CD4-positive, alpha-beta T cell treated with Interleukin-10 for 1 hour (primary cell): Measurements from ENCODE around the gene ARPC5.

Experiments used
- DNase-seq: peaks from one replicate; pipeline ENCODE4 v3.0.0-alpha.2; 2020

ARPC5 gene

DNA sequence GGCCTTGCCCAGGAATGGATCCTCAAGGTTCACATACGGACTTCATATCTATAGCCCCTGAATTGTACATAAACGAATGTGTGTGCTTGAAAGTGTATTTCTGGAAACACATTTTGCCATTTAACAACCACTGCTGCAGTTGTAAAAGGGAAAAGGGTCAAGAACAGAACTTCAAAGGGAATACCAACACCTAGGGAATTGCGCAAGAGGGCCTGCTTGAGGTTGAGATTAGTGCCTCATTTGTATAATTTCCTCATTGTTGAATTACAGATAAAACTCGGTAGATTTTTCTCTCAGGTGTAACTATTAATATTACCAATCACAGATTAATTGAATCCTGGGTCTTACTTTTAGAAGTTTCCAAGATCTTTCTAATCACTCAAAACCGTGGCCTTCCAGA, 51.4 kb downstream of the ARPC5 start:
- no peak for DNase-seq

DNA sequence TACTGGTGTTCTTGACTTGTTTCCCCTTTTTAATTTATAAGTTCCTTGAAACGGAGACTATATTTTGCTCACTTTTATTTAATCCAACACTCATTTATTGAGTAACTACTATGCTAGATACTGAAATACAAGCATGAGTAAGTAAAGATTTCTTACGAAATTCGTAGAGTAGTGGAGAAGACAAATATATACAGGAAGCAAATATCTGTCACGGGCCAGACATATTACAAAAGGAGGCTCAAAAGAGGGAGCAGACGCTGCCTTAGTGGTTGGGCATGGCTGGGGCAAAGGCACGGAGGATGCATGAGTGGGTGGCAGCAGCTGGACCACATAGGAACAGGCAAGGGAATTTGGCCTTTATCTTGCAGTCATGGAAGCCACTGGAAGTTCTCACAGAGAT, 52.1 kb downstream of the ARPC5 start:
- no peak for DNase-seq

DNA sequence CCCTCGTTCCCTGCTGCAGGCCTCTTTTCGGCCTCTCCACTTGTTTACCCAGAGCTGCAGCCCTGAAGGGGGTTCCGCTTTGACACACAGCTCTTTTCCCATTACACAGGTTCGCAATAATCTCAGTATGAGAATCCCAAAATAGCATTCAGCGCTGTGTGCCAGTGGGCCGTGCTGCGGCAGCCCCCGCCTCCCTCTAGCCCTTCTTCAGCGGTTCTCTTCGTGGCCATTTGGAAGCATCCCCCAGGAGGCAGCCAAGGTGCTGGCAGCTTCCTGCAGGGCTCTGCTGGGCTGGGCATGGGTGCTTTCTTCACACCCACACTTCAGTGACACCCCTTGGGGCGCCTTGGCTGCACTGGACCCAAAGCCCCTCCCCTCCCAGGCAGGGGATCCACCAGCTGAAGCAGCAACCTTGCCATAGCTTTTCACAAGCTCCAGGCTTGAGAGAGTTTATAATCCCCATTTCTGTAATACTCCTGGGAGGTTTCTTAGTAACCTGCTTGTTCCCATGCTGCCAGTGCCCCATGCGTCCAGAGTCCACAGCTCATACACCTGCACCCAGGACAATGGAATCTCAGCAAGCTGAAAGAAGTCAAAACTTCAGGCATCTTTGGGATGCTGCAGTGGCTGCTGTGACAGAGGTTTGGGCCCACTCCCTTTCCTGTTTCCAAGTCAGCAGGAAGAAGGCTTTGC, 53.4 kb downstream of the ARPC5 start:
- no peak for DNase-seq

DNA sequence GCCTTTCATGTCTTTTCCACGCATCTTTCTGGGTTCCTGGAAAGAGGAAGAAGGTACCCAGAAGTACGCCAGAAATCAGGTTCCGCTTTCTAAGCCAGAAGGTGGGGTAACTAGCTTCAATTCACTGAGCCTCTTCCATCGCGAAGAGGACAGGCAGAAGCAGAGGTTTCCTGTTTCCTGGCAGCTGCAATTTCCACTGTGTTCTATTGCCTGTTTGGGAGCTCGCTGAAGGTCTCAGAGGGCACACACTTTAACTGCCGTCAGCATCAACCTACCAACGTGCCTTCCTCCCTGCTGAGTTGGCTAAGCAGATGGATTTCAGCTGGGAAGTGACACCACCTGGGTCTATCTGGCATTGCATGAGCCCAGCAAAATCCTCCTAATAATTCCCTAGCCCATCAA, 55.3 kb downstream of the ARPC5 start:
- peak; percentile 19 for DNase-seq

DNA sequence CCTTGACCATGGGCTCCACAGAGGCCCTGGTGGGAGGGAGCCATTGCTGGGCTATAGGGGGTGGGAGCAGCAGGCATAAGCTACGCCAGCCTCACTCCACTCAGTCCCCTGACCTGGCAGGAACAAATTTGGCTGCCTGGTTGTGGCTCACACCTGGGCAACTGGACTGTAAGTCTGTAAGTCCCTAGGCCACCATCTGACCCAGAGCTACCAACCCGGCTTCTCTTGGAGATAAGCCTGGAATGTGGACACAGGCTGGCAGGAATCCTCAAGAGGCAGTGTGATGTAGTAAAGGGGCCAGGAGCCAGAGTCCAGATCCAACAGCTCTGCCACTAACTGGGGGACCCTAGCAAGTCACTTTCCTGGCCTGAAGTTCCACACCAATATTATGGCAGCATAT, 56.7 kb downstream of the ARPC5 start:
- no peak for DNase-seq

DNA sequence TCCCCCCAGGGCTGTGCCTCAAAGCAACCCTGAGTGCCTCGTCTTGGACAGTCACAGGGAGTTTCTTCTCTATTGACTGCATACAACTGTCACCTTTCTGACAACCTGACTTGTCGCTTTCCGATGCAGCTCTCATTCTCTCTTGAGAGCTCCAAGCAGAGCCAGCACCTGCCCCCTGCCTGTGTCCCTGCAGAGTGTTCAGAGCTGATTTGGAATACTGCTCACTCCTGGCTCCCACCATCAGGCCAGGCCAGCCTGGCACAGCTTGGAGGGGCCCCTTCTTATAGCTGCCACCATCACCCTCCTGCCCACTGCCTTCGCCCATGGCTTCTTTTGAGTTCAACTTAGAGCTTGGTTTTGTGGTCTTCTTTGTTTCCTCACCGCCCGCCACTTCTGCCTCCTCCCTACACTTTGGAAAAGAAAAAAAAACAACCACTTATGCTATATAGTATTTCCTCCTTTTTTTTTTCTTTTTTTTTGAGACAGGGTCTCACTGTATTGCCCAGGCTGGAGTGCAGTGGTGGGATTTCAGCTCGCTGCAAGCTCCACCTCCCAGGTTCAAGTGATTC, 57.6 kb downstream of the ARPC5 start:
- DNase-seq: no peak

DNA sequence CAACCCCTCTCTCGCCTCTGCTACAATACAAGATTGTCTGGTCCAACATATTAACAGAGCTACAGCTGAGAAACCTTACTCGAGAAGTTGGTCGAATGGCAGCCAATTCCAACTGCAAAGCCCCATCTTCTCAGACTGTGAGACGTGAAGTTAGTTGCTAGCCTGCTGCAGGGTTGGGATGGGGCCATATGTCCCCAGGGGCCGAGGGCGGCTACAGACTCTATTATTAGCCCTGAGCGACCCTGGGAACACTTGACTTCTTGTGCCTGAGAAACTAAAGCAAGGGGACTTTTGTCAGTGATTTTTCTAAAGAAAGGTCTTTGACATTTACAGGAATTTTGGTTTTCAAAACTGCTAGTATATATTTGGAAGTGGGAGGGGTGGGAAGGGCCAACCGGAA, 59.0 kb downstream of the ARPC5 start:
- no peak for DNase-seq

DNA sequence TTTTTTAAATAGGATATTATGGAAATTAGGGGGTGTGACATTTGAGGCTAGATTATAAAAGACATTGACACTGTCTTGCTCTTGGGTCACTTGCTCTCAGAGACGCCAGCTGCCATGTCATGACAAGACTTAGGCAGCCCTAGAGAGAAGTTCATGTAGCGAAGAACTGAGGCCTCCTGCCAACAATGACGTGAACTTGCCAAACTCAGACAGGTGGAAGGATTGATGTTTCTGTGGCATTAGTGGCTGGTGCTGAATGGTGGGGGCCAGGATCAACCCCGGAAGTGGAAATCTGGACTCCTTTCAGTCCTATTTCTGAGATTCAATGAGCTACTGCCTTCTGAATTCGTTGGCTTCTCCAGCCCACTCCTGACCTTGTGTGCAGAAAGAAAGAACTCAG, 60.0 kb downstream of the ARPC5 start:
- no peak for DNase-seq

DNA sequence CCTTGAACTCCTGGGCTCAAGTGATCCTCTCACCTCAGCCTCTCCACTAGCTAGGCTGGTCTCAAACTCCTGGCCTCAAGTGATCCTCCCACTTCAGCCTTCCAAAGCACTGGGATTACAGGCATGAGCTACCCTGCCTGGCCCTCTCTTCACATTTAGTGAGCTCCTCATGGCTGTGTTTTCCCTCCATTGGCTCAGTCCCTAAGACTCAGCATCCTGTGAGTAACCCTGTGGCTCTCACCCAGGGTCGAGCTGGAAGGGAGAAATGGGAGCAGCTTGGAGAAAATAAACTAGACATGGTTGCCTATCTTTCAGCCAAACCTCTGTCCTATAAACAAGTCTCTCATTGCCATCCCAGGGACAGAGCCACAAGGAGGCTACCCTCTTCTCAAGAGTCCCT, 62.9 kb downstream of the ARPC5 start:
- DNase-seq: no peak

DNA sequence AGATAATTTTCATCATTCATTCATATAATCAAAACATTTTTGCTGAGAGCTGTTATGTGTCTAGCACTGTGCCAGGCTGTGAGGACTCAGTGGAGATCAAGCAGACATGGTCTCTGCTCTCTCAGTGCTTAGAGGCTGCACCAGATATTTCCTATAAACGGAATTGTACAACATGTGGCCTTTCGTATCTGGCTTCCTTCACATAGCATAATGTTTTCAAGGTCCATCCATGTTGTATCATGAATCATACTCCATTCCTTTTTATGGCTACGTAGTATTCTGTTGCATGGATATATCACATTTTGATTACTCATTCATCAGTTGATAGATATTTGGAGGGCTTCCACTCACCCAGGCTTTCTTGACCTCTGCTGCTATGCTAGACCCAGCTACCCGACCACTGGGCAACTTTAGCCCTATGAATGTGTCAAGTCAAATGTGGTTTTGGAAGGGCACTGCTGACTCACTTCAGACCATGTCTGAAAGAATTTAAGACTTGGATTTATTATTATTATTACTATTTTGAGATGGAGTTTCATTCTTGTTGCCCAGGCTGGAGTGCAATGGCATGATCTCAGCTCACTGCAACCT, 63.8 kb downstream of the ARPC5 start:
- no peak for DNase-seq
